ENCODE data around the gene ITGA2B.

GRCh38 chr17:44386182-44386525 is 3.3 kb downstream of the ITGA2B start:
- no peak for TF ChIP-seq CTCF (IDR thresholded peaks at IDR 0.05)
- no peak for TF ChIP-seq POLR2A (IDR thresholded peaks at IDR 0.05)
